DMS 273 treated with DMSO at 0.1 percent for 48 hours (cell line): ENCODE data around the gene ERICH4.
"Not testable (repeated sequence)": the region's sequence is repeated elsewhere in the genome, so short reads cannot be mapped to it uniquely, and the experiment has no call there.

ENCODE experiments used
- DNase-seq: peaks from one replicate; lab custom pipeline; 2025; lab: John Stamatoyannopoulos, UW

The ERICH4 gene

DNA sequence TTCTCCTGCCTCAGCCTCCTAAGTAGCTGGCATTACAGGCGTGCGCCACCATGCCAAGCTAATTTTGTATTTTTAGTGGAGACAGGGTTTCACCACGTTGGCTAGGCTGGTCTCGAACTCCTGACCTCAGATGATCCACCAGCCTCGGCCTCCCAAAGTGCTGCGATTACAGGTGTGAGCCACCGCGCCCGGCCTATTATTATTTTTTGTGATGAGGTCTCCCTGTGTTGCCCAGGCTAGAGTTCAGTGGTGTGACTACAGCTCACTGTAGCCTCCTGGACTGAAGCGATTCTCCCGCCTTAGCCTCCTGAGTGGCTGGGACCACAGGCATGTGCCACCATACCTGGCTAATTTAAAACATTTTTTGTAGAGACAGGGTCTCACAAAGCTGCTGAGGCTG, 7.6 kb upstream of the ERICH4 start:
- DNase-seq: not testable (repeated sequence)

GRCh38 chr19:41435936-41436673, 6.9 kb upstream of the ERICH4 start:
- DNase-seq: no peak

DNA sequence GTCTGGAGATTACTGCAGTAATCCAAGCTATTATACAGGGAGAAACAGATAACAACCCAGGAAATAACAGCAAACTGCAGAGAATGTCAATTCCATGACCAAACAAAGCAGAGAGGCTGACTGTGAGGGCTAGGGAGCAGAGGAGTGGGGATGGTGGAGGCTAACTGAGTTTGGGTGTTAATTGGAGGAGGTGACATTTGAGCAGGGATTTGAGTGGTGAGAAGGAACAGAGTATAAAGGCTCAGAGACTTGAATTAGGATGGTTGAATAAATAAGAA, 6.3 kb upstream of the ERICH4 start:
- DNase-seq: no peak

GRCh38 chr19:41437944-41438574, 4.9 kb upstream of the ERICH4 start:
- no peak for DNase-seq

- peak; percentile 96 for DNase-seq
Observed at GRCh38 chr19:41439441-41440222, 3.3 kb upstream of the ERICH4 start, which contains the start of gene DMAC2. DMAC2 (minus strand) TSS chr19:41439912; CDS start chr19:41439899, 13 bp downstream.

- DNase-seq: no peak
Observed at GRCh38 chr19:41441321-41441945, 1.5 kb upstream of the ERICH4 start.

GRCh38 chr19:41443813-41444455, 978 bp downstream of the ERICH4 start:
- no peak for DNase-seq

- DNase-seq: no peak
Observed at GRCh38 chr19:41445575-41445974, 2.6 kb downstream of the ERICH4 start.

DNA sequence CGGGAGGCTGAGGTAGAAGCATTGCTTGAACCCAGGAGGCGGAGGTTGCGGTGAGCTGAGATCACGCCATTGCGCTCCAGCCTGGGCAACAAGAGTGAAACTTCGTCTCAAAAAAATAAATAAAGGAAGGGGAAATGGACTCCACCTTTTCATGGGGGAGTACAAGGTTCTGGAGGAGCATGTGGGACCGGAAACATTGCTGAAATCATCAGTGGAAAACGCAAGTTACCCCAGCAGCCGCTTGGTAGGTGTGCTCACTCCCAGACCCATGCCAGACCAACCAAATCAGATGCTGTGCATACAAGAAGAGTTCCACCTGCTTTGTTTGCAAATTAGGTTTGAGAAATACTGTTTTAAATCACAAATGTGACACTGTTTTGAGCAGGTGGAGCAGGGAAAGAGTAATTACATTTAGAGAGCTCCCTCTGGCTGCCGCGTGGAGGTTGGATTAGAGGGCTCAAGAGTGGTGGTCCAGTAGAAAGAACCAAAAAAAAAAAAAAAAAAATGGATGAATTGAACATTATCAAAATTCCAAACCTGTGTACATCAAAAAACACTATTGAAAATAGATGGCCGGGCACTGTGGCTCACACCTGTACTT, 4.9 kb downstream of the ERICH4 start:
- no peak for DNase-seq

DNA sequence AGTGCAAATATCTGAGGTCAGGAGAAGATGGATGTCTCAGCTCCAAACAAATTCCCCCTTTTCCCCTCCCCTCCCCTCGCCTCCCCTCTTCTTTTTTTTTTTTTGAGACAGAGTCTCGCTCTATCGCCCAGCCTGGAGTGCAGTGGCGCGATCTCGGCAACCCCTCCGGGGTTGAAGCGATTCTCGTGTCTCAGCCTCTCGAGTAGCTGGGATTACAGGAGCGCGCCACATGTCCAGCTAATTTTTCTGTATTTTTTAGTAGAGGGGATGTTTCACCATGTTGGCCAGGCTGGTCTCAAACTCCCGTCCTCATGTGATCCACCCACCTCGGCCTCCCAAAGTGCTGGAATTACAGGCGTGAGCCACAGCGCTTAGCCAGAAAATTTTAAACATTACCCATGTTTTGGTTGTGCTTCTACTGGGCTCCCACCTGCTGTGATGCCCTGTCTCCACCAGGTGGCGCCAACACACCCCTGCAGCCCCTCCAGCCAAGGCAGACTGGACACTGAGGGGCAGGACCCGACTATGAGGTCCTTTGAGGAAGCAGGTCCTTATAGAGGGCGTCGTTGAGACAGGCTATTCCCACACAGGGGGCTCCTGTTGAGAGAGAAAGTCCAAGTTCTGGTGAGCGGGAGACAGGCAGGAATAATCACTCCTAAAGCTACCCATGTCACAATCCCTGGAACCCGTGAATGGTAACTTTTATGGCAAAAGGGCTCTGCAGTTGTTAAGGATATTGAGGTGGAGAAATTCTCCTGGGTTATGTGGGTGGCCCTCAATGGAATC, 6.3 kb downstream of the ERICH4 start:
- DNase-seq: no peak

- DNase-seq: no peak
Observed at GRCh38 chr19:41449865-41450178, 6.9 kb downstream of the ERICH4 start.

DNA sequence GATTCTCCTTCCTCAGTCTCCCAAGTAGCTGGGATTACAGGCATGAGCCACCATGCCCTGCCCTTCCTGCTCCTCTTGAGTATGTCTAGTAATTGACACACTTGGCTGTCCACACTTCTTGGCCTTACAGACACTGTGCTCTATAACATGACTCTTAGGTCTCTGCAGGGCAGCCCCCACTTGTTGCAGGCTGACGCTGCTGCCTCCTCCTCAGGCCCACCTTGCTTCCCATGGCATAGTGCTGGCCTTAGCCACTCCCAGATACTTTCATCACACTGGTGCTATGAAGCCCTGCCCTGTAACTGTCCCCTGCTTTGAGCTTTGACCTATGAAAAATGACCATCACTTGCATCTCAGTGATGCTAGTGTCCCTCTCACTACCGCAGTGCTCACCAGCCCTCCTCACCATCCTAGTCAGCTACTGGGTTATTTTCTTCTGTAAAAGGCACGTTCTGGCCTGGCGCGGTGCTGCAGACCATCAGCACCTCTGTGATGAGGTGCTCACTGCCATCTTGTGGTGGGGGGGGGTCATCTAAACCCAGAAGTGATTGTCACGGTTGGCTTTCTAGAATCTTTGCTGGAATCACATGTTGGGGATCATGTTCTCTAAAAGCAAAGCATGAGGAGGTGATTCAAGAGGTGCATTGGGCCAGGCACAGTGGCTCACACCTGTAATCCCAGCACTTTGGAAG, 9.8 kb downstream of the ERICH4 start:
- no peak for DNase-seq

GRCh38 chr19:41455936-41456335, 13.0 kb downstream of the ERICH4 start:
- DNase-seq: no peak

GRCh38 chr19:41456342-41456918, 13.5 kb downstream of the ERICH4 start:
- no peak for DNase-seq

GRCh38 chr19:41457241-41457640, 14.3 kb downstream of the ERICH4 start:
- no peak for DNase-seq

GRCh38 chr19:41462497-41462896, 19.5 kb downstream of the ERICH4 start:
- DNase-seq: no peak

- not testable (repeated sequence) for DNase-seq
Observed at GRCh38 chr19:41463257-41464256, 20.6 kb downstream of the ERICH4 start.

- no peak for DNase-seq
Observed at GRCh38 chr19:41476583-41476982, 33.6 kb downstream of the ERICH4 start.

GRCh38 chr19:41478171-41478570, 35.2 kb downstream of the ERICH4 start:
- DNase-seq: no peak
